Cardiac fibroblast (primary cell): Measurements from ENCODE around the gene VWC2.

Experiments
- DNase-seq, 2 donors: peaks; one replicate each; pipeline versions ENCODE4 v3.0.0 to v3.0.0-alpha.2; 2010; ENCODE audit warnings: low read depth in 2 of 2
- H3K4me3 ChIP-seq, 2 donors: replicated peaks in 1 of 2; 1 replicate in 1 of 2; 2 replicates in 1 of 2; pipeline ENCODE4 v1.5.1; 2011; ENCODE audit warnings: low read depth in 2 of 2, low read length in 2 of 2, mild to moderate bottlenecking in 2 of 2, moderate library complexity in 1 of 2
- TF ChIP-seq, protein P1 (sequence below): IDR thresholded peaks from one replicate; pipeline ENCODE4 v1.5.1; 2011; ENCODE audit warnings: low read depth, mild to moderate bottlenecking, low read length, inconsistent platforms

Gene VWC2

DNA sequence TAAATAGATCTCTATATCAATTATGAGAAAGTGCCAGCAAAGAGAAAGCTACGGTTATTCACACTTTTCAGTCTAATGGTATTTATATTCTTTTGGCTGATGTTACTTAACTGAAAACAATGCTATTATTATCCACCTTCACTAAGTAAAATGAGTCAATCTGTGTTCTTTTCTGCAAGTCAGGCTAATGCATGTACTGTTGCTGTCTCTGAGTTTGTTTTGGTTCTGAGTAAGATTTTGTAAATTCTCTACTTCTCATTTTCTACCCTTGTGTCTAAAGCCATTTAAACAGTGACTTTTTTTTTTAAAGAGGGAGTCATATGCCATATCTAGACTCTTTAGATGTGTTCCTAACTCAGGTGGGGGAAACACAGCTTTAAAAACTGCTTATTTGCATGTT, 7.5 kb downstream of the VWC2 start:
- no peak for DNase-seq
- TF ChIP-seq, protein P1, sequence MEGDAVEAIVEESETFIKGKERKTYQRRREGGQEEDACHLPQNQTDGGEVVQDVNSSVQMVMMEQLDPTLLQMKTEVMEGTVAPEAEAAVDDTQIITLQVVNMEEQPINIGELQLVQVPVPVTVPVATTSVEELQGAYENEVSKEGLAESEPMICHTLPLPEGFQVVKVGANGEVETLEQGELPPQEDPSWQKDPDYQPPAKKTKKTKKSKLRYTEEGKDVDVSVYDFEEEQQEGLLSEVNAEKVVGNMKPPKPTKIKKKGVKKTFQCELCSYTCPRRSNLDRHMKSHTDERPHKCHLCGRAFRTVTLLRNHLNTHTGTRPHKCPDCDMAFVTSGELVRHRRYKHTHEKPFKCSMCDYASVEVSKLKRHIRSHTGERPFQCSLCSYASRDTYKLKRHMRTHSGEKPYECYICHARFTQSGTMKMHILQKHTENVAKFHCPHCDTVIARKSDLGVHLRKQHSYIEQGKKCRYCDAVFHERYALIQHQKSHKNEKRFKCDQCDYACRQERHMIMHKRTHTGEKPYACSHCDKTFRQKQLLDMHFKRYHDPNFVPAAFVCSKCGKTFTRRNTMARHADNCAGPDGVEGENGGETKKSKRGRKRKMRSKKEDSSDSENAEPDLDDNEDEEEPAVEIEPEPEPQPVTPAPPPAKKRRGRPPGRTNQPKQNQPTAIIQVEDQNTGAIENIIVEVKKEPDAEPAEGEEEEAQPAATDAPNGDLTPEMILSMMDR, result no peak
- no peak overlapping the region for H3K4me3 ChIP-seq

DNA sequence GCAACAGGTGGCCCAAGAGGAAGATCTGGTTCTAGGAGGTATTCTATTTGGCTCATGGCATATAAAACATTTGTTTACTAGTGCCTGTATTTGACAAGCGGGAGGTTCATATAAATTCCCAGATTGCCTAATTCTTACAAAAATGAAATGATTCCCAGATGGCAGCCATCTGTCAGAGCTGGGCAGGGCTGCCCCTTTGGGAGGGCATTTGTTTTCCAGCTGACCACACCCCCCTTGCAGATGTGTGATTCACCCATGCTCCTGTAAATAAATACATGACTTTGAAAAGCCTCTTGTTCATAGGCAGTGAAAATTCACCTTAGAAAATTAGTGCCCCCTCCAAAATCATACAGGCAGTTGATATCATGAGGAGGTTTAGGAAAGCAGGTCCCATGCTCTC, 8.6 kb downstream of the VWC2 start:
- no peak overlapping the region for H3K4me3 ChIP-seq
- no peak for DNase-seq
- TF ChIP-seq, protein P1, result no peak

DNA sequence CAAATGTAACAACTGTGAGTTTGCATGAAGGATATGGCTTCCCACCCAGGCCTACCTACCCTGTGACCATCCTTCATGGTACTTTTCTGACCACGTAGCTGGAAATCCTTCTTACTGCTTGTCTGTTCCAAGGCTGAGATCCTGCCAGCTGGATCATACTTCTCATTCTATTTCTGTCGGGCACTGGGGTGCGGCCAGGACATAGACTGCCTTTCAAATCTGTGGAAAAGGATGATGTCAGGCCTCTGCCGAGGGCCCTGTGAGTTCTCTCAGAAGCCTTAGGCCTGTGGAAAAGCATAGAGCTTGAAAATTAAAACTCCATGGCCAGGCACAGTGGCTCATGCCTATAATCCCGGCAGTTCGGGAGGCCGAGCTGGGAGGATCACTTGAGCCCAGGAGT, 10.0 kb downstream of the VWC2 start:
- no peak overlapping the region for H3K4me3 ChIP-seq
- DNase-seq, result no peak
- TF ChIP-seq, protein P1, result no peak

DNA sequence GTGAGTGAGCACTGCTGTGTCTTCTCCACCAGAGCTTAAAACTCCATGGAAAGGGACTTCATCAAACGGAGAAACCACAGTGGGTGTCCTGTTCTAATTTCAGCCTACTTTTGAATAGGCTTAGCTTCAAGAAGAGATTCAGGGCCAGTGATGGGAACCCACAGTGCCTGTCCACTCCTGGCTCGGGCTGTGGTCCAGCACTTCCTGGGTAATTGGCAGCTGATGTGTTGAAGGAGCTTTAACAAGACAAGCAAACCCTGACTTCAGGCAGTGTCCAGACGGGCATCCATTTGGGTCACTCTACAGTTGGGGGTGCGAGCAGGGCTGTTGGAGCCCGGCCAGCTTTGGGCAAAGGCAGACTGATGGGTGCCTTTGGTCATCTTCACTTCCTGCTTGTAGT, 14.5 kb downstream of the VWC2 start:
- no peak overlapping the region for H3K4me3 ChIP-seq
- no peak for DNase-seq
- TF ChIP-seq, protein P1, result no peak

- TF ChIP-seq, protein P1, result no peak
- no peak overlapping the region for H3K4me3 ChIP-seq
- no peak for DNase-seq
Observed at GRCh38 chr7:49788455-49789059, 15.1 kb downstream of the VWC2 start.

DNA sequence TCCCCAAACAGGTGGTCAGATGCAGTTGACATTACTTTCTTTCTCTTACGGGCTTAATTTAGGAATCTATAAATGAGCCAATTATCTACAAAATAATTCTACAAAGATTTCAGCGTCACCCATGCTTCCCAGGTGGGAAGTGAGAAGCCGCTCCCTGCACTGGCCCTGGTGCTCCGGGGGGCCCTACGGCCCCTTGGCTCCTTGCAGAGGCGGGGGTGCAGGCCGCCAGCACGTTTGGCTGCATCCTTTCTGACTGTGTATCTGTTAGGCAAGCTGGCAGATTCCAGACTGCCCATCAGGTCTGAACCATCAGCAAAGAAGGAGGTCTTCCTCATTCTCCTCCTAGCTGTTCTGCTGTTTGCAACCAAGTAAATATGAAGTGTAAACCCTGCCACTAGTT, 16.3 kb downstream of the VWC2 start:
- TF ChIP-seq, protein P1, result no peak
- DNase-seq, result no peak
- no peak overlapping the region for H3K4me3 ChIP-seq

DNA sequence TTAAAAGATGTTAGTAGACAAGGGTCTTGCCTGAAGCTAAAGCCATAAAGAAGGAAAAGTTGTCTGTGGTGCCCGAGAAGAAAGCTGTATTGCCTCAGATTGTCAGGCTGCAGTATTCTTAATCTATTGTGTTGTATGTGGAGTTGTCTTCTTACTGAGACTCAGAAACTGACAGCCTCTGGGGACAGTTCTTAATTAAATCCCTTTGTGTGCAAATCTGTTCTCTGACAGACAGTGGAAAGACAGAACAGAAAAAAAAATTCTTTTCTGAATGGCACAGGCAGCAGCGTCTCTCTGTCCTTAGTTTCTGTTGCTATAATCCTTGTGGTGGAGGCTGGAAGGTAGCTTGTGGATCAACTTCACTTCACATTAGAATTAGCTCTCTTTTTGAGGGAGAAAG, 16.8 kb downstream of the VWC2 start:
- no peak for DNase-seq
- TF ChIP-seq, protein P1, result no peak
- H3K4me3 ChIP-seq, result no peak overlapping the region
